Thoracic aorta (tissue), 2 donors: Measurements from ENCODE around the gene ARID3B. TPM values are rescaled to one million over a fixed set of nuclear protein-coding genes. Genes with fewer than 3 reads are reported as not detected.

Experiments used
- ATAC-seq: fragments of 150-250 bp; one replicate; pipeline ENCODE4 v1.8.0; 2017; ENCODE audit warnings: low read depth; ENCODE audit not compliant: insufficient number of reproducible peaks, low FRiP score
- DNase-seq: peaks from one replicate; pipeline ENCODE4 v3.0.0-alpha.2; 2020; ENCODE audit warnings: low spot score
- H3K27ac ChIP-seq, 2 donors: fragments of 200-600 bp; sonication (generic); 1 replicate in 1 of 2; 2 replicates in 1 of 2; pipeline ENCODE4 v1.5.1; 2016; ENCODE audit warnings: mild to moderate bottlenecking in 2 of 2, moderate library complexity in 2 of 2
- H3K27me3 ChIP-seq: fragments of 200-600 bp; sonication (generic); replicated peaks from 2 replicates; pipeline ENCODE4 v1.6.0; 2016; ENCODE audit warnings: mild to moderate bottlenecking; ENCODE audit not compliant: insufficient read depth
- H3K36me3 ChIP-seq: fragments of 200-600 bp; sonication (generic); one replicate; pipeline ENCODE4 v1.5.1; 2016
- H3K4me1 ChIP-seq, 2 donors: fragments of 200-600 bp; sonication (generic); 1 replicate in 1 of 2; 2 replicates in 1 of 2; pipeline versions ENCODE4 v1.5.1 to v1.6.0; 2016; ENCODE audit warnings: low read depth in 2 of 2, mild to moderate bottlenecking in 1 of 2; ENCODE audit not compliant: control insufficient read depth in 1 of 2
- H3K4me3 ChIP-seq: fragments of 200-600 bp; sonication (generic); 2 replicates; pipeline ENCODE4 v1.5.1; 2016; ENCODE audit warnings: mild to moderate bottlenecking
- H3K9me3 ChIP-seq: fragments of 200-600 bp; sonication (generic); 2 replicates; pipeline ENCODE4 v1.5.1; 2016
- total RNA-seq, 2 donors: library from RNA; depleted of rRNA; stranded (reverse); fragments of >200 nt; gene quantifications; one replicate each; pipeline versions ENCODE4 v1.1.0 to v1.2.3, GENCODE V29; 2016
- TF ChIP-seq, protein P1 (sequence below): fragments of 200-600 bp; sonication (generic); IDR thresholded peaks from one replicate; pipeline ENCODE4 v1.5.1; 2019; ENCODE audit warnings: antibody characterized with exemption

ARID3B gene
- total RNA-seq, 2 donors from 2014 or later: 8.9 to 15.0 TPM

DNA sequence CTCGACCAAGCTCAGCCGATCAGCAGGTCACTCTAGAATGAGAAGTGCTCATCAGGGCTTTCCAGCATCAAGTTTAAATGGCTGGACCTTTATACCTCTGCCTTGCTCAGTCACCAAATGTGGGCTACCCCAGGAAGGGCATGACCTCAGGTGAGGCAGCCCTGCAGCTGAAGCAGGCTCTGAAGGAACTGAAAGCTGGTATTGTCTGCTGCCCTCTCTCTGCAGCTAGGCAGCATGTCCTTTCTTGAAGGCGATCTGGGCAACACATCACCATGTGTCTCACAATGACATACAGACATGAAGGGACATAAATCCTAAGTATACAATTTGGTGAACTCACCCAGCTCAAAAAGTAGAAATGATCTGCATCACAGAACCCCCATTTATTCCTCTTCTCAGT, 38.7 kb upstream of the ARID3B start:
- TF ChIP-seq, protein P1, sequence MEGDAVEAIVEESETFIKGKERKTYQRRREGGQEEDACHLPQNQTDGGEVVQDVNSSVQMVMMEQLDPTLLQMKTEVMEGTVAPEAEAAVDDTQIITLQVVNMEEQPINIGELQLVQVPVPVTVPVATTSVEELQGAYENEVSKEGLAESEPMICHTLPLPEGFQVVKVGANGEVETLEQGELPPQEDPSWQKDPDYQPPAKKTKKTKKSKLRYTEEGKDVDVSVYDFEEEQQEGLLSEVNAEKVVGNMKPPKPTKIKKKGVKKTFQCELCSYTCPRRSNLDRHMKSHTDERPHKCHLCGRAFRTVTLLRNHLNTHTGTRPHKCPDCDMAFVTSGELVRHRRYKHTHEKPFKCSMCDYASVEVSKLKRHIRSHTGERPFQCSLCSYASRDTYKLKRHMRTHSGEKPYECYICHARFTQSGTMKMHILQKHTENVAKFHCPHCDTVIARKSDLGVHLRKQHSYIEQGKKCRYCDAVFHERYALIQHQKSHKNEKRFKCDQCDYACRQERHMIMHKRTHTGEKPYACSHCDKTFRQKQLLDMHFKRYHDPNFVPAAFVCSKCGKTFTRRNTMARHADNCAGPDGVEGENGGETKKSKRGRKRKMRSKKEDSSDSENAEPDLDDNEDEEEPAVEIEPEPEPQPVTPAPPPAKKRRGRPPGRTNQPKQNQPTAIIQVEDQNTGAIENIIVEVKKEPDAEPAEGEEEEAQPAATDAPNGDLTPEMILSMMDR: no peak
- H3K36me3 ChIP-seq: no peaks in the 10 kb centered on the region
- H3K9me3 ChIP-seq: no peaks in the 10 kb centered on the region
- no peaks in the 10 kb centered on the region for H3K27me3 ChIP-seq
- DNase-seq: no peak
- no peak for ATAC-seq
- H3K27ac ChIP-seq: no peak overlapping the region
- H3K4me3 ChIP-seq: no peak overlapping the region
- no peaks in the 10 kb centered on the region for H3K4me1 ChIP-seq

DNA sequence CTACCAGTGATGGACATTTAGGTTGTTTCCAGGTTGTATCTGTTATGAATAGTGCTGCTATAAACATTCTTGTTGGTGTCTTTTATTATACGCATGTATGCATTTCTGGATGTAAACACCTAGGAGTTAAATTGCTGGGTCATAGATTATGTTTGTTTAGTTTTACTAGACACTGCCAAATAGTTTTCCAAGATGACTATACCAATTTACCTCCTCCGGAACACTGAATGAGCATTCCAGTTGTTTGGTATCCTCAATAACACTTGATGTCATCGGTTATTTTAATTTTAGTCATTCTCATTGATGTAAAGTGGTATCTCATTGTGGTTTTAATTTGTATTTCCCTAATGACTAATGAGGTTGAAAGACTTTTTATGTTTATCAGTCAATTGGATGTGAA, 36.6 kb upstream of the ARID3B start:
- TF ChIP-seq, protein P1: no peak
- Histone ChIP-seq H3K36me3 (no peaks in the 10 kb centered on the region), H3K27me3 (no peaks in the 10 kb centered on the region), H3K27ac (no peak overlapping the region), H3K4me1 (no peaks in the 10 kb centered on the region), H3K4me3 (no peak overlapping the region), H3K9me3 (no peaks in the 10 kb centered on the region)
- DNase-seq (no peak), ATAC-seq (no peak)

DNA sequence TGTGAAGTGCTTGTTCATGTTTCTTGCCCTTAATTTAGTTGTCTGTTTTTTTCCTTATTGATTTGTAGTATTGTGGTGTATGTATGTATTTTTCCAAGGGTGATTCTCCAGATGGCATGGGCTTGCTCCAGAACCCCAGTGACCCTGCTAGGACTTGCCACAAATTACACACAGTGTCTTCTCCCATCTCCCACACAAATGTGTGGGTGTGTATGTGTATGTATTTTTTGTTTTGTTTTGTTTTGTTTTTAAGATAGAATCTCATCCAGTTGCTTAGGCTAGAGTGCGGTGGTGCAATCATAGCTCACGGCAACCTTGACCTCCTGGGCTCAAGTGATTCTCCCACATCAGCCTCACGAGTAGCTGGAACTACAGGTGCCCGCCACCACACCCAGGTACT, 36.2 kb upstream of the ARID3B start:
- H3K9me3 ChIP-seq: no peaks in the 10 kb centered on the region
- no peaks in the 10 kb centered on the region for H3K27me3 ChIP-seq
- TF ChIP-seq, protein P1: no peak
- no peak overlapping the region for H3K4me3 ChIP-seq
- no peak for ATAC-seq
- no peak overlapping the region for H3K27ac ChIP-seq
- H3K4me1 ChIP-seq: no peaks in the 10 kb centered on the region
- no peaks in the 10 kb centered on the region for H3K36me3 ChIP-seq
- no peak for DNase-seq

DNA sequence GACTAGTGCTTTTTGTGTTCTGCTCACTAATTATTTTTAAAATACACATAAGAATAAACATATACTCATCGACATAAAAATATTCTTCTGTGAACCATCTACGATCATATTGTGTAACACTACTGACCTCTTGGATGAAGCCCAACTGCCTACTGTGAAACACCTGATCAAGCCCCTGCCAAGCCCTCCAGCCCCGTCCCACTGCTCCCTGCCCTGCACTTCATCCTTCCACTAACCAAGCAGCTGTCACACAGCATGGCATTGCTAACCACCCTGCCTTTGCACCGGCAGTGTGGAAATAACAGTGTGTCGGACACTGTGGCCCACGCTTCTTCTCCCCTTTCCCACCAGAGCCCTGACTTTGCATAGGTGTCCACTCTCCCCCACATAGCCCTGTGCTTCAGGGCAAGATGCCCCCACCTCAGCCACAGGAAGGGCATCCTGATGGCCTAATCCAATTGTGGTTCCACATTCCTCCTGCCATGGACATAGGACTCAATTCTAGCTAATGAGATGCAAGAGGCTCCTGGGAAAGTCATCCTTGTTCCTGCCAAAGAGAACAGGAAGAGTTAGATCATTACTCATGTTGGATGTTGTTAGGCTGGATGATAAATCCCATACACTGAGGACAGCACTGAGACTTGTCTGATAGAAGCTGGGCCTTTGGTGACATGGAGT, 35.0 kb upstream of the ARID3B start:
- H3K27ac ChIP-seq: no peak overlapping the region
- H3K9me3 ChIP-seq: no peaks in the 10 kb centered on the region
- TF ChIP-seq, protein P1: no peak
- DNase-seq (no peak), ATAC-seq (no peak)
- no peak overlapping the region for H3K4me3 ChIP-seq
- no peaks in the 10 kb centered on the region for H3K4me1 ChIP-seq
- H3K36me3 ChIP-seq: no peaks in the 10 kb centered on the region
- H3K27me3 ChIP-seq: no peaks in the 10 kb centered on the region

DNA sequence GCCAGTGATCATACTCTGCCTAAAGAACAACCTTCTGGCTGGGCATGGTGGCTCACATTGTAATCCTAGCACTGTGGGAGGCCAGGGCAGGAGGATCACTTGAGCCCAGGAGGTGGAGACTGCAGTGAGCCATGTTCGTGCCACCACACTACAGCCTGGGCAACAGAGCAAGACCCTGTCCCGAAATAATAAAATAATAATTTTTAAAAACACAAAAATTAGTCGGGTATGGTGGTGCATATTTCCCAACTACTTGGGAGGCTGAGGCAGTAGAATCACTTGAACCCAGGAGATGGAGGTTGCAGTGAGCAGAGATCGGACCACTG, 34.5 kb upstream of the ARID3B start:
- no peak overlapping the region for H3K4me3 ChIP-seq
- ATAC-seq: no peak
- H3K27me3 ChIP-seq: no peaks in the 10 kb centered on the region
- no peak overlapping the region for H3K27ac ChIP-seq
- H3K9me3 ChIP-seq: no peaks in the 10 kb centered on the region
- TF ChIP-seq, protein P1: no peak
- no peaks in the 10 kb centered on the region for H3K36me3 ChIP-seq
- DNase-seq: no peak
- H3K4me1 ChIP-seq: no peaks in the 10 kb centered on the region
